Loucy (cell line): ENCODE data around the gene GNAL.

Experiments
- EZH2phosphoT487 ChIP-seq: fragments of 200-600 bp; IDR thresholded peaks from 2 replicates; pipeline ENCODE4 v1.6.1; 2018; ENCODE audit warnings: antibody characterized with exemption, mild to moderate bottlenecking, moderate library complexity, borderline replicate concordance
- TF ChIP-seq, protein P1 (sequence below): fragments of 200-600 bp; sonication (generic); conservative IDR thresholded peaks from 2 replicates; pipeline ENCODE4 v1.5.1; 2014; ENCODE audit warnings: mild to moderate bottlenecking, antibody characterized with exemption, low read length

DNA sequence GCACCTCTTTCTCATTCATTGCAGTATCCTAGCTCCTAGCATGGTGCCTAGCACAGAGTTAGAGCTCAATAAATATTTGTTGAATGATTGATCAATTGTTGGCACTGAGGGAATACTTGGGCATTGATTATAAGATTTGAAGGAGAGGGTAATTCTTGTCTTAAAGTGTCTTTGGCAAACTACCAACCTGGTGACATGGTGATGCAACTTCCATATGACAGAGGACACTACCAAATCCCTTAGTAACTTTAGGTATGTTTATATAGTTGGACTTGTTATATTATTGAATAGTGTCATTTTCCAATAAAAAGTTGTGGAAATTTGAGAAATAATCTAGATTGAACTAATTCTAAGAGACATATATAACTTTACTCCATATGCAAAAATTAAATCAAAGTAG lies 103.6 kb downstream of the GNAL start:
- TF ChIP-seq, protein P1, sequence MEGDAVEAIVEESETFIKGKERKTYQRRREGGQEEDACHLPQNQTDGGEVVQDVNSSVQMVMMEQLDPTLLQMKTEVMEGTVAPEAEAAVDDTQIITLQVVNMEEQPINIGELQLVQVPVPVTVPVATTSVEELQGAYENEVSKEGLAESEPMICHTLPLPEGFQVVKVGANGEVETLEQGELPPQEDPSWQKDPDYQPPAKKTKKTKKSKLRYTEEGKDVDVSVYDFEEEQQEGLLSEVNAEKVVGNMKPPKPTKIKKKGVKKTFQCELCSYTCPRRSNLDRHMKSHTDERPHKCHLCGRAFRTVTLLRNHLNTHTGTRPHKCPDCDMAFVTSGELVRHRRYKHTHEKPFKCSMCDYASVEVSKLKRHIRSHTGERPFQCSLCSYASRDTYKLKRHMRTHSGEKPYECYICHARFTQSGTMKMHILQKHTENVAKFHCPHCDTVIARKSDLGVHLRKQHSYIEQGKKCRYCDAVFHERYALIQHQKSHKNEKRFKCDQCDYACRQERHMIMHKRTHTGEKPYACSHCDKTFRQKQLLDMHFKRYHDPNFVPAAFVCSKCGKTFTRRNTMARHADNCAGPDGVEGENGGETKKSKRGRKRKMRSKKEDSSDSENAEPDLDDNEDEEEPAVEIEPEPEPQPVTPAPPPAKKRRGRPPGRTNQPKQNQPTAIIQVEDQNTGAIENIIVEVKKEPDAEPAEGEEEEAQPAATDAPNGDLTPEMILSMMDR = no peak
- TF ChIP-seq EZH2phosphoT487 = no peak
